Panc1 (cell line): ENCODE data around the gene IL17RB. TPM values are rescaled to one million over a fixed set of nuclear protein-coding genes. Genes with fewer than 3 reads are reported as not detected.

Source experiments
- ATAC-seq: fragments of 200-7000 bp; cut with Tn5 transposase; 2 replicates; pipeline ENCODE4 v1.9.1; 2020; ENCODE audit warnings: mild to moderate bottlenecking, moderate library complexity
- BruUV-seq: library from RNA; stranded (reverse); fragments of 400-500 nt; replicated peaks from 2 replicates; lab custom pipeline; 2021; lab: Mats Ljungman, UMichigan
- CTCF ChIA-PET: fragments of 300-600 bp; sonication (Branson Sonifier 250); formaldehyde crosslinking; loops from one replicate; lab custom pipeline; 2022; ENCODE audit warnings: antibody characterized with exemption; lab: Charles Lee
- POLR2A ChIA-PET: fragments of 300-600 bp; sonication (Branson Sonifier 250); formaldehyde crosslinking; loops from one replicate; lab custom pipeline; 2022; ENCODE audit warnings: antibody characterized with exemption; lab: Charles Lee
- DNase-seq: peaks from one replicate; pipeline ENCODE4 v3.0.0-alpha.2; 2010; ENCODE audit warnings: low read depth, low spot score
- H3K27ac ChIP-seq: 2 replicates; pipeline ENCODE4 v1.5.1; 2011; ENCODE audit warnings: mild to moderate bottlenecking, low read length, inconsistent platforms
- H3K27me3 ChIP-seq: fragments of 200-500 bp; sonication (Bioruptor generic); 2 replicates; pipeline ENCODE4 v1.6.0; 2014; ENCODE audit warnings: low read length, inconsistent platforms; ENCODE audit not compliant: control insufficient read depth, insufficient read depth
- H3K36me3 ChIP-seq: fragments of 200-500 bp; sonication (Bioruptor generic); 2 replicates; pipeline ENCODE4 v1.5.1; 2014; ENCODE audit warnings: inconsistent platforms, mild to moderate bottlenecking, low read length, moderate library complexity; ENCODE audit not compliant: control insufficient read depth, insufficient read depth
- H3K4me1 ChIP-seq: 2 replicates; pipeline ENCODE4 v1.5.1; 2011; ENCODE audit warnings: inconsistent platforms, mild to moderate bottlenecking, low read length, moderate library complexity; ENCODE audit not compliant: control insufficient read depth, insufficient read depth
- H3K4me3 ChIP-seq, 2 experiments: 2 replicates each; pipeline ENCODE4 v1.5.1; 2011 to 2012; ENCODE audit warnings: low read depth in 2 of 2, low read length in 2 of 2, mild to moderate bottlenecking in 2 of 2, inconsistent platforms in 1 of 2, moderate library complexity in 1 of 2
- H3K9me3 ChIP-seq: fragments of 200-500 bp; sonication (Bioruptor generic); 2 replicates; pipeline ENCODE4 v1.5.1; 2014; ENCODE audit warnings: low read depth, mild to moderate bottlenecking, inconsistent platforms, low read length, moderate library complexity; ENCODE audit not compliant: control insufficient read depth, insufficient read depth
- CTCF ChIP-seq: fragments of 450-650 bp; IDR thresholded peaks from 2 replicates; pipeline ENCODE4 v1.5.1; 2017; ENCODE audit warnings: mild to moderate bottlenecking
- POLR2AphosphoS5 ChIP-seq: IDR thresholded peaks from 2 replicates; pipeline ENCODE4 v1.6.1; 2012; ENCODE audit warnings: mild to moderate bottlenecking, low read depth, low read length, moderate library complexity
- REST ChIP-seq, 2 experiments: IDR thresholded peaks; 2 replicates each; pipeline ENCODE4 v1.6.1; 2011 to 2012; ENCODE audit warnings: low read depth in 2 of 2, control low read depth in 1 of 2, low read length in 1 of 2, mild to moderate bottlenecking in 1 of 2, moderate library complexity in 1 of 2; ENCODE audit not compliant: insufficient read depth in 1 of 2
- SIN3A ChIP-seq: IDR thresholded peaks from 2 replicates; pipeline ENCODE4 v1.6.1; 2012; ENCODE audit warnings: low read depth, mild to moderate bottlenecking, low read length, moderate library complexity, borderline replicate concordance; ENCODE audit not compliant: insufficient read depth
- TCF7L2 ChIP-seq: IDR thresholded peaks from 2 replicates; pipeline ENCODE4 v1.6.1; 2011; ENCODE audit warnings: mild to moderate bottlenecking, low read depth, low read length, inconsistent platforms
- in situ Hi-C: cut with HindIII; loops from 2 replicates; pipeline ENCODE4 v1.10.0; 2016; ENCODE audit warnings: low sequenced_read_pairs, low pct_unique_long_range_greater_than_20kb
- intact Hi-C: fragments of 100-400 bp; cut with micrococcal nuclease; formaldehyde crosslinking; loops from one replicate; pipeline ENCODE4 v1.10.0; 2022; ENCODE audit not compliant: unreplicated experiment
- total RNA-seq: library from RNA; stranded (reverse); gene quantifications from one replicate; pipeline ENCODE4 v1.2.1, GENCODE V29; 2021; ENCODE audit not compliant: unreplicated experiment

Gene IL17RB
- total RNA-seq, 1 experiment from 2014 or later, result 15.9 TPM

- Histone ChIP-seq H3K4me1 (no peaks in the 10 kb centered on the region), H3K27me3 (no peaks in the 10 kb centered on the region), H3K27ac (no peak overlapping the region), H3K36me3 (no peaks in the 10 kb centered on the region), H3K4me3 (no peak overlapping the region), H3K9me3 (no peaks in the 10 kb centered on the region)
- no TSS peak for BruUV-seq
- ChIA-PET CTCF (no interaction called here), POLR2A (no interaction called here)
- DNase-seq, result no peak
- in situ Hi-C loops, result no loop called here
- TF ChIP-seq SIN3A (no peak), REST (IDR thresholded peaks at IDR 0.05; ENCODE audit: insufficient read depth in 1 of 2, low read depth in 2 of 2, low read length in 1 of 2) (no peak), CTCF (no peak), TCF7L2 (no peak), POLR2AphosphoS5 (no peak)
- ATAC-seq, result no peak
- intact Hi-C loops, result no loop called here
Observed at GRCh38 chr3:53830944-53831343, 15.4 kb upstream of the IL17RB start.

- ChIA-PET CTCF (no interaction called here), POLR2A (interaction anchor here (0.6 kb wide), 1 partner anchor 330 kb away, joined by 14 read pairs; no protein-coding TSS in a partner anchor)
- intact Hi-C loops, result no loop called here
- Histone ChIP-seq H3K36me3 (no peaks in the 10 kb centered on the region), H3K4me3 (no peak overlapping the region), H3K9me3 (no peaks in the 10 kb centered on the region), H3K4me1 (no peaks in the 10 kb centered on the region), H3K27ac (no peak overlapping the region), H3K27me3 (no peaks in the 10 kb centered on the region)
- no peak for ATAC-seq
- no peak for DNase-seq
- no TSS peak for BruUV-seq
- no peak for TF ChIP-seq SIN3A
- no peak for TF ChIP-seq CTCF
- TF ChIP-seq POLR2AphosphoS5, result no peak
- no peak for TF ChIP-seq REST (IDR thresholded peaks at IDR 0.05; ENCODE audit: insufficient read depth in 1 of 2, low read depth in 2 of 2, low read length in 1 of 2)
- TF ChIP-seq TCF7L2, result no peak
- in situ Hi-C loops, result no loop called here
Observed at GRCh38 chr3:53833053-53833645, 13.2 kb upstream of the IL17RB start.
